ENCODE results near the gene NPR1. TPM values are rescaled to one million over a fixed set of nuclear protein-coding genes. Genes with fewer than 3 reads are reported as not detected.

The NPR1 gene
- total RNA-seq, 1 donor from 2014 or later = 0.19 TPM

Small RNA genes lying within 50 kb of the gene (microRNA-seq; reads per million reads assigned to microRNA genes)
- not detected for gene MIR8083

Small RNA genes lying within 50 kb of the gene (small RNA-seq; reads per million reads assigned to genes)
- gene MIR8083 (not detected), gene RF00019 (not detected), gene RN7SL372P (not detected)

Other genes starting within 250 kb of the NPR1 start
- gene S100A7, start 218.0 kb upstream of the NPR1 start, total RNA-seq (ENCODE audit: low replicate concordance) = not detected in 2 replicates
- 0.34 TPM in 1 of 2 replicates, not detected in the other for gene S100A6, start 142.7 kb upstream of the NPR1 start, total RNA-seq (ENCODE audit: low replicate concordance)
- gene S100A5, start 137.8 kb upstream of the NPR1 start, total RNA-seq (ENCODE audit: low replicate concordance) = not detected in 2 replicates
- 22.4 and 34.3 TPM in 2 replicates for gene S100A4, start 132.9 kb upstream of the NPR1 start, total RNA-seq (ENCODE audit: low replicate concordance)
- not detected in 2 replicates for gene S100A3, start 129.4 kb upstream of the NPR1 start, total RNA-seq (ENCODE audit: low replicate concordance)
- gene S100A2, start 112.8 kb upstream of the NPR1 start, total RNA-seq (ENCODE audit: low replicate concordance) = not detected in 2 replicates
- gene S100A16, start 65.6 kb upstream of the NPR1 start, total RNA-seq (ENCODE audit: low replicate concordance) = 12.4 and 13.1 TPM in 2 replicates
- not detected in 2 replicates for gene S100A14, start 62.4 kb upstream of the NPR1 start, total RNA-seq (ENCODE audit: low replicate concordance)
- 78.9 and 87.4 TPM in 2 replicates for gene S100A13, start 51.2 kb upstream of the NPR1 start, total RNA-seq (ENCODE audit: low replicate concordance)
- 0.74 TPM in 1 of 2 replicates, not detected in the other for gene S100A1, start 50.3 kb upstream of the NPR1 start, total RNA-seq (ENCODE audit: low replicate concordance)
- gene CHTOP, start 44.6 kb upstream of the NPR1 start, total RNA-seq (ENCODE audit: low replicate concordance) = 96.1 and 104 TPM in 2 replicates
- 50.1 and 52.4 TPM in 2 replicates for gene SNAPIN, start 20.0 kb upstream of the NPR1 start, total RNA-seq (ENCODE audit: low replicate concordance)
- gene ILF2, start 7.7 kb upstream of the NPR1 start, total RNA-seq (ENCODE audit: low replicate concordance) = 474 and 475 TPM in 2 replicates
- gene INTS3, start 49.4 kb downstream of the NPR1 start, total RNA-seq (ENCODE audit: low replicate concordance) = 45.1 and 58.8 TPM in 2 replicates
- gene SLC27A3, start 96.7 kb downstream of the NPR1 start, total RNA-seq (ENCODE audit: low replicate concordance) = 8.2 and 10.1 TPM in 2 replicates
- gene GATAD2B, start 244.3 kb downstream of the NPR1 start, total RNA-seq (ENCODE audit: low replicate concordance) = 14.8 and 16.8 TPM in 2 replicates